Motor neuron (in vitro differentiated cells): ENCODE data around the gene TRPC6. TPM values are rescaled to one million over a fixed set of nuclear protein-coding genes. Genes with fewer than 3 reads are reported as not detected.
A peak's percentile ranks its signal among the peaks of the same experiment; 100 is the strongest.

Experiments
- ATAC-seq, 8 experiments: fragments of 200-7000 bp; cut with Tn5 transposase; replicated peaks in 6 of 8; 2 replicates each; pipeline ENCODE4 v1.8.0; 2021; ENCODE audit warnings: mild to moderate bottlenecking in 8 of 8, moderate library complexity in 8 of 8
- H3K27ac ChIP-seq, 2 donors: fragments of 250-450 bp; sonication (Bioruptor Pico); 2 replicates each; pipeline ENCODE4 v1.9.0; 2021; ENCODE audit warnings: antibody characterized with exemption in 2 of 2, mild to moderate bottlenecking in 2 of 2, moderate library complexity in 1 of 2
- H3K4me1 ChIP-seq, 2 donors: fragments of 250-450 bp; sonication (Bioruptor Pico); replicated peaks in 1 of 2; 2 replicates each; pipeline ENCODE4 v1.6.1; 2021; ENCODE audit warnings: antibody characterized with exemption in 2 of 2, mild to moderate bottlenecking in 2 of 2, moderate library complexity in 1 of 2
- H3K4me3 ChIP-seq, 5 donors: fragments of 250-450 bp; sonication (Bioruptor Pico); 2 replicates each; pipeline ENCODE4 v1.9.0; 2021; ENCODE audit warnings: antibody characterized with exemption in 5 of 5, mild to moderate bottlenecking in 5 of 5, moderate library complexity in 4 of 5
- whole genome bisulfite sequencing, 10 experiments: fragments of 450-650 bp; shearing (Covaris generic); methylation state at CpG; one replicate each; pipeline ENCODE4 v1.0.0; 2022; 5-methylcytosine and 5-hydroxymethylcytosine counted together
- in situ Hi-C, 9 experiments: fragments of 400-800 bp; cut with MboI; loops; one replicate each; pipeline ENCODE4 v1.15.0; 2021; ENCODE audit warnings: low sequenced_read_pairs in 9 of 9, low pct_unique_long_range_greater_than_20kb in 2 of 9; ENCODE audit not compliant: unreplicated experiment in 9 of 9
- total RNA-seq, 8 experiments: library from RNA; unstranded; fragments of 300-600 nt; gene quantifications; 2 replicates each; pipeline versions ENCODE4 v1.2.3 to v1.2.4, GENCODE V29; 2022

TRPC6 gene
- total RNA-seq, 8 experiments from 2014 or later, result 0.14 to 4.9 (median 0.49) TPM

DNA sequence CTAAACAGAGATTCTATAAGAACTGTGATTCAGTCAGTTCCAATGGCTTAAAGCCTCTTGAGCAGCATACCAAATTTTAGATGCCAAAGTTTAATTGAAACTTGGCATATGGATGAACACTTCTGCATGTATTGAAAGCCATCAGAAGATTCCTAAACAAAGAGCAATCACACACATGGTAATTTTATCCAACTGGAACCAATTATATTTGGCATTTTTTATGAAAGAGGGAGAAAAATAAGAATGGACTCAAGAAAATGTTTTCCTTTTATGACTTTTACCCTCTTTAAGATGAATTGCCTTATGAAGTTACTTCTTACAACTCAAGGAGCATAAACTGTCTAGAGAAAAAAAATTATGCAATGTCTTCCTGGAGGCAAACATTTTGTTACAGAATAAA, 7.4 kb downstream of the TRPC6 start:
- in situ Hi-C loops, result loop anchor here in 1 of 9 experiments (25.0 kb wide), 2 partner anchors 89 to 261 kb away; no protein-coding TSS in a partner anchor
- Histone ChIP-seq H3K27ac (no peak overlapping the region), H3K4me3 (no peak overlapping the region), H3K4me1 (peaks cover 5 to 12% of the 10 kb centered on the region in 2 donors)
- no peak for ATAC-seq

DNA sequence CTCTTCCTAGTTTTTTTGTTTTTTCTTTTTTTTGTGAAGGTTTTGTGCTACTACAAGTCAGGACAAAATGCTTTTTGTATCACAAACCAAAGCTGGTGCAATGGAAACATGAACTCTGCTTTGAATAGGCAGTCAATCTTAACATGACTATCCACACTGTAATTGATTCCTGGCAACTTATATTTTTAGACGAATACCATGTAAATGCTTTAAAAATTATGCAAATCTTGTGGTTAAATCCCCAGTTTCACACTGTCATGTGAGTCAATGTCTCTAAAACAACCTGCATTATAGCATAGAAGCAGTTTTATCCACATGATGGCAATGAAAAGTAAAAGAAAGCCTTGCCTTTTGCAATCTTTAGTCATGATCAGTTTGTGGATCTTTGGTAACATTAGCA, 8.9 kb downstream of the TRPC6 start:
- Histone ChIP-seq H3K27ac (no peak overlapping the region), H3K4me1 (peaks cover 5 to 12% of the 10 kb centered on the region in 2 donors), H3K4me3 (no peak overlapping the region)
- peak in 3 of 8 experiments; percentile 28 to 79 (median 46) for ATAC-seq
- 0 to 47% (median 14%) methylated on average over 1 of the region's 1 CpG; no CpG with 5 or more reads in 1 of the 10 experiments for WGBS, 10 experiments
- in situ Hi-C loops, result loop anchor here in 1 of 9 experiments (25.0 kb wide), 2 partner anchors 88 to 262 kb away; no protein-coding TSS in a partner anchor

DNA sequence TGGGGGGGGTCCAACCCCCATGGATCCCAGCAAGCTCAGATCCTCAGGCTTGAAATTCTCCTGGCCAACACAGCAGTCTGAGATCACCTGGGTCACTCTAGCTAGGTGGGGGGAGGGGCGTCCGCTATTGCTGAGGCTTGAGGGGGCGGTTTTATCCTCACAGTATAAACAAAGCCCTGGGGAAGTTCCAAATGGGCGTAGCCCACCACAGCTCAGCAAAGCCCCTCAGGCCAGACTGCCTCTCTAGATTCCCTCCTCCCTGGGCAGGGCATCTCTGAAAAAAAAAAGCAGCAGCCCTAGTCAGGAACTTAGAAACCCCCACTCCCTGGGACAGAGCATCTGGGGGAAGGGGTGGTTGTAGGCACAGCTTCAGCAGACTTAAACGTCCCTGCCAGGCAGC, 16.7 kb downstream of the TRPC6 start:
- no peaks in the 10 kb centered on the region for H3K4me1 ChIP-seq
- in situ Hi-C loops, result no loop called here
- peak in 2 of 8 experiments; percentile 79 to 94 for ATAC-seq
- WGBS, 10 experiments, result 0% methylated on average over 1 of the region's 5 CpGs; no CpG with 5 or more reads in 9 of the 10 experiments
- H3K4me3 ChIP-seq, result no peak overlapping the region
- H3K27ac ChIP-seq, result no peak overlapping the region

DNA sequence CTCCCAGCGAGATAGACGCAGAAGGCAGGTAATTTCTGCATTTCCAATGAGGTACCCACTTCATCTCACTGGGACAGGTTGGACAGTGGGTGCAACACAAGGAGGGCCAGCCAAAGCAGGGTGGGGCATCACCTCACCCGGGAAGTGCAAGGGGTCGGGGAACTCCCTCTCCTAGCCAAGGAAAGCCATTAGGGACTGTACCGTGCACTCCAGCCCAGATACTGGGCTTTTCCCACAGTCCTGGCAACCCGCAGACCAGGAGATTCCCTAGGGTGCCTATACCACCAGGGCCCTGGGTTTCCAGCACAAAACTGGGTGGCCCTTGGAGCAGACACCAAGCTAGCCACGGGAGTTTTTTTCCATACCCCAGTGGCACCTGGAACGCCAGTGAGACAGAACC, 17.2 kb downstream of the TRPC6 start:
- in situ Hi-C loops, result no loop called here
- no peak overlapping the region for H3K27ac ChIP-seq
- no peaks in the 10 kb centered on the region for H3K4me1 ChIP-seq
- H3K4me3 ChIP-seq, result no peak overlapping the region
- 44 to 100% (median 67%) methylated on average over 1 to 2 of the region's 8 CpGs; no CpG with 5 or more reads in 5 of the 10 experiments for WGBS, 10 experiments
- ATAC-seq, result no peak

DNA sequence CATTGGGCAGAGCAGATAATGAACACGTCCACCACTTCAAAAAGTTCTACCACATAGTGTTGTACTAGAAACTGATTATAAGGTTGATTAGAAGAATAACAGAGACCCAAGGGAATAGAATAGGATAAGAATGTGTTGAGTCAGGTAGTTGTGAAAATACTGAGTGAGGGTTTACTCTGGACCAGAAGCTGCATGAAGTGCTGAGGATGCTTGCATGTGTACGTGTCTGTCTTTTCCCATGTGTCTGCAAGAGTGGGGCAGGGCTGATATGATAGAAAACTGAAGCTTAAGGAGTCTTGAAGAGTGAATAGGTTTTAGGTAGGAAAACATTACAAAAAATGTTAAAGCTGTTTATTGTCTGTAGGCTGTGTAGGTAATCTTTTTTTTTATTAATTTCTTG, 20.6 kb downstream of the TRPC6 start:
- H3K4me3 ChIP-seq, result no peak overlapping the region
- in situ Hi-C loops, result no loop called here
- 36 to 100% (median 79%) methylated on average over 1 to 2 of the region's 2 CpGs; no CpG with 5 or more reads in 5 of the 10 experiments for WGBS, 10 experiments
- no peaks in the 10 kb centered on the region for H3K4me1 ChIP-seq
- H3K27ac ChIP-seq, result no peak overlapping the region
- ATAC-seq, result no peak

DNA sequence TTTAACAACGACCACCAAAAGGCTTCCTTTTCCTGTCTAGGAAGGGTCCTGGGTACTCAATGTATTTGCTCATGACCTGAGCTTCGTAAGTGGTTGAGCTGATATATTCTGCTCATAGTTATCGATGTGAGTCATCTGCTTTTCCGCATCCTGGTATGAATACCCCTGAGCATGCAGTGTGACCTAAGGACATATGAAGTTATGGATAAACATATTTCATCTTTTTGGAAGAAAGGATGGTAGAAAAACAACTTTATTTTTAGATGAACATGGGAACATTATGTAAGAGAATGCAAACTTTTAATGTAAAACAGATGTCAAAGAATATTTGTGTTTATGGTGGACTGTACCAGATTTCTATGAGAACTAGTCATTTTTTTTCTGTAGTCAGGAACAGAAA, 28.4 kb downstream of the TRPC6 start:
- Histone ChIP-seq H3K4me1 (no peaks in the 10 kb centered on the region), H3K4me3 (no peak overlapping the region), H3K27ac (no peak overlapping the region)
- ATAC-seq, result no peak
- 35 to 90% (median 71%) methylated on average over 2 to 4 of the region's 4 CpGs for WGBS, 10 experiments
- in situ Hi-C loops, result no loop called here

DNA sequence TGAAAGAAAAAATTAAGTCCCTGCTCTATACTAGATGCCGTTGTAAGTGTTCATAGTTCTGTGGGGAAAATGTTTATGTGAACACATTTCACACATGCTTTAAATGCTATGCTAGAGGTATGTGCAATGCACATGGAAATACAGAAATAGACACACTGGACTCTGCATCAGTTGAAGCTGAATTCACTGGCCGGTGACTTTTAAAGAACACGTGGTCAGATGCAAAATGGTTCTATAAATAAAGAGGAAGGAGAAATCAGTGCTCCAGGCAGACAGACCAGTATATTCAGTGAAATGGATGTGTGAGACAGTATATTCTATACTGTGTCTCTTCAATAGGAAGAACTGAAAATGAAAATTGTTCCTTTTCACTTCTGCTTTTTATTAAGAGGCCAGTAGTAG, 29.9 kb downstream of the TRPC6 start:
- peak in 3 of 8 experiments; percentile 63 to 72 (median 64) for ATAC-seq
- H3K4me1 ChIP-seq, result no peaks in the 10 kb centered on the region
- in situ Hi-C loops, result no loop called here
- no peak overlapping the region for H3K4me3 ChIP-seq
- H3K27ac ChIP-seq, result no peak overlapping the region
- WGBS, 10 experiments, result 5 to 97% (median 74%) methylated on average over 1 to 3 of the region's 3 CpGs

DNA sequence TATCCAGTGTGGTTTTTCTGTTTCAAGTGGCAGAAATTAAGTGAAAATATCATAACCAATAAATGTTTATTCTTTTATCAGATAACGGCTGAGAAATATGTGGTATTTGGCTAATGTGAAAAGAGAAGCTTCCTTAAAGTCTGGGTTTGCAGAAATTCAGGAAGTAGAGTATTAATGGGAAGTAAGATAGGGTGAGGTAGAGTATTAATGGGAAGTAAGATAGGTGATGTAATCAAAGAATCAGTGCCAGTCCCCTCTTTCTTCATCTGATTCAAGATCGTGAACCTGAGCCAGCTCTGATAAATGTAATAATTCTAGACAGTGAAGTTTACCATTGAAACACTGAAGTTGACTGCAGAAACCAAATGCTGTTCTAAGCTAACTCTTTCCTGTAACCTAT, 30.9 kb downstream of the TRPC6 start:
- no peak for ATAC-seq
- no peaks in the 10 kb centered on the region for H3K4me1 ChIP-seq
- 69 to 100% (median 87%) methylated on average over 1 to 2 of the region's 2 CpGs for whole genome bisulfite sequencing, 10 experiments
- no peak overlapping the region for H3K4me3 ChIP-seq
- in situ Hi-C loops, result no loop called here
- H3K27ac ChIP-seq, result no peak overlapping the region

DNA sequence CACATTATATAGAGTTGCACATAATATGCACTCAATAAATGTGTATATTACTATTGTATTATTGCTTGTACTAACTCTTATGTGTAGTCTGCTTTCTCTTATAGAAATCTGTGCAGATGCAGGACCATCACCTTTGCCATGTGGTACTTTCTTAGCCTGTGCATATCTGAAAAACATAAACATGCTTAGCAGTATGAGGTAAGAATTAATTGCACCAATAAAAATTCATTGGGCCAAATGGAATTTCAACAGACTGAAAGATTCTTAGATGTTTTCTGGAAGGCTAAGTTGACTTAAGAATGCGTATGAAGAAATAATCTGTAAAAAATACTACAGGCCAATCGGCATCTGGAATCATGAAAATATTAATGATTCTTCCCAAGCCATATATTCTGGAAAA, 55.3 kb downstream of the TRPC6 start:
- Histone ChIP-seq H3K27ac (no peak overlapping the region), H3K4me3 (no peak overlapping the region), H3K4me1 (no peaks in the 10 kb centered on the region)
- ATAC-seq, result no peak
- 40 to 100% (median 83%) methylated on average over 1 to 2 of the region's 2 CpGs for WGBS, 10 experiments
- in situ Hi-C loops, result no loop called here

DNA sequence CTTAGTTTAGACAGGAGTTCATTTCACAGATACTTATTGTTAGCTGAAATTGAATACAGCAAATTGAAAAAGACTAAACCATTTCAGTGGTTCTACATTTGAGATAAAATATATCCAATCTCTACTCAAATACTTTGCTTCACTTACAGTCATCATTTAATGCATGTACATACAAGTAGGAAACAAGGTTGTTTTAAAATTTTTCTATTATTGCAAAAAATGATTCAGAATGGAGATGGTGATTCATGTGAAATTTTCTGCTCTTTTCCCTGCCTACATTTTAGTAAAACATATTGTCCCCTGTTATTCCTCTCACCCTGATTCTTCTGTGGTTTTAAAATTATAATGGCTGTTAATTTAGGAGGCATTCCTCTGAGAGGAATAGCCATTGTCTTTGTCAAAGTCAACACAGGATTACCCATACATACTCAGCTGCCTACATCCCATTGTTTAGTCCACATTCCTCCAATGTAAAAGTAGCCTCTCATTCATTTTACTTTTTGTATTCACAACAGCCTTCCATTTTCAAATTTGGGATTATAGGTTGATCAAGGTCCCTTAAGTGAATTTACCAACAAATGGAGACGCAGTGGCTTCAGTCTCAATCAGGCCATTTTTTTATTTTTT, 60.1 kb downstream of the TRPC6 start:
- ATAC-seq, result no peak

DNA sequence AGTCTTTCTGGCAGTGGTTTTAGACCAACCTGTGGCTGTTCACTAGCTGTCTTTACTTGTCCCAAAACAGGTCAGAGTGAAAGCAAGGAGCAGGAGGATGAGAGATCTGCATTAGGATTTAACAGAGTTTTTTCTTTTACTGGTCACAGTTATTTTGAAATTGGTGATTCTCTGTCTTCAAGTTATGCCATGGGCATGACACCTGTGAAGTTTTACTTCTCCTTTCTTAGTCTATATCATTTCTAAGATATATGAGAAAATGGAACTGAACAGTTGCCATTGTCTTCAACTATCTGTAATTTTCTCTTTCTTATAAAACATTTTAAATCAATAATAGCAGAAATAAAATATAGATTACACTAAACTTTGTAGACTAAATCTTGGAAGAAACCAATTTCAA, 60.6 kb downstream of the TRPC6 start:
- no peak for ATAC-seq

More for the DNA sequence above, 60.1 kb downstream of the TRPC6 start:
- in situ Hi-C loops, result no loop called here
- Histone ChIP-seq H3K27ac (no peak overlapping the region), H3K4me1 (no peaks in the 10 kb centered on the region), H3K4me3 (no peak overlapping the region)
- WGBS, 10 experiments, result 0 to 100% (median 37%) methylated on average over 1 of the region's 1 CpG; no CpG with 5 or more reads in 4 of the 10 experiments

DNA sequence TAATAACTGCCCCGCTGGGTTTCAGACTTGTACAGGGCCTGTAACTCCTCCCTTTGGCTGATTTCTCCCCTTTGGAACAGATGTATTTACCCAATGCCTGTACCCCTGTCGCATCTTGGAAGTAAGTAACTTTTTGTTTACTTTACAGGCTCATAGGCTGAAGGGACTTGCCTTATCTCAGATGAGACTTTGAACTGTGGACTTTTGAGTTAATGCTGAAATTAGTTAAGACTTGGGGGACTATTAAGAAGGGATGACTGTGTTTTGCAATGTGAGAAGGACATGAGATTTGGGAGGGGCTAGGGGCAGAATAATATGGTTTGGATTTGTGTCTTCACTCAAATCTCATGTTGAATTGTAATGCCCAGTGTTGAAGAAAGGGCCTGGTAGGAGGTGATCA, 62.0 kb downstream of the TRPC6 start:
- H3K4me3 ChIP-seq, result no peak overlapping the region
- in situ Hi-C loops, result no loop called here
- no peak for ATAC-seq

More for the DNA sequence above, 60.6 kb downstream of the TRPC6 start:
- in situ Hi-C loops, result no loop called here
- no peak overlapping the region for H3K27ac ChIP-seq
- H3K4me1 ChIP-seq, result no peaks in the 10 kb centered on the region
- no peak overlapping the region for H3K4me3 ChIP-seq

DNA sequence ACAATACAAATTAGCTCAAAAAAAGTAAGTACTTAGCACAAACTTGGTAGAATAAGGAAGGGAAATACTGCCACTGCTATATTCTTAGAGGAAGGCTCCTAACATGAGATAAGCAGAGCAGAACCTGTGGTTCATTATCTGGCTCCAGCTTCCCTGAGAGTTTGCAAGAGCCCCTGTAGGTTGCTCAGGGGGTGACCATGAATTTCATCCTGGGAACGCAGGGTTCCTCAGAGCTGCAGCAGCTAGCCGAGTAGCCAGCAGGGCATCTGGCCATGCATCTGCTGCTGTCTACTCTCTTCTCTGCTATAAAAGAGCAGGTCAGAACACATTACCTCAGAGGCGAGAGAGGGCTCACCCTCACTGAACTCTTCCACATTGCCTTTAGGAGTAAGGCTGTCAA, 67.3 kb downstream of the TRPC6 start:
- Histone ChIP-seq H3K4me3 (no peak overlapping the region), H3K4me1 (no peaks in the 10 kb centered on the region), H3K27ac (no peak overlapping the region)
- no peak for ATAC-seq
- WGBS, 10 experiments, result 0 to 83% (median 47%) methylated on average over 1 to 3 of the region's 3 CpGs; no CpG with 5 or more reads in 2 of the 10 experiments
- in situ Hi-C loops, result no loop called here

More for the DNA sequence above, 62.0 kb downstream of the TRPC6 start:
- Histone ChIP-seq H3K27ac (no peak overlapping the region), H3K4me1 (no peaks in the 10 kb centered on the region)
- WGBS, 10 experiments, result 20 to 100% (median 79%) methylated on average over 1 to 2 of the region's 2 CpGs; no CpG with 5 or more reads in 2 of the 10 experiments

DNA sequence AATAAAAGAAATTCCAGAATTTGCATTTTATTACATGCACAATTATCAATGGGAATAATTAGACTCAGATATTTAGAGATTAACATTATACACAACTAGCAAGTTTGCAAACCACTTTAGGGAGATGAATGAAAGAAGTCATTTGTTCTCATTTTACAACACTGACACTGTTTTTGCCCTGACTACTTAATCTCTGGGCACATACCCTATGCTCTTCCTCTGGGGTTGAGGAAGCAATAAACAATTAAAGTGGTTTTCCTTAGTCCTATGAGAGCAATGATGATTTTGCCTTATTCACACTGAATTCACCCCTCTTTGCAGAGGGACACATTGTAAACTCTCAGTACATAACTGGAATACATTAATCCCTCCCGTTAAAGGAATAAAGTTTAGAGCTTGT, 72.7 kb downstream of the TRPC6 start:
- in situ Hi-C loops, result no loop called here
- peak in 1 of 8 experiments; percentile 71 for ATAC-seq
- Histone ChIP-seq H3K4me3 (no peak overlapping the region), H3K4me1 (no peaks in the 10 kb centered on the region), H3K27ac (no peak overlapping the region)
- 0 to 100% (median 71%) methylated on average over 1 of the region's 1 CpG; no CpG with 5 or more reads in 3 of the 10 experiments for WGBS, 10 experiments
